GM23248 (cell line): Measurements from ENCODE around the gene FILIP1L. TPM values are rescaled to one million over a fixed set of nuclear protein-coding genes. Genes with fewer than 3 reads are reported as not detected.
A peak's percentile ranks its signal among the peaks of the same experiment; 100 is the strongest.

Experiments used
- DNase-seq: peaks from one replicate; pipeline ENCODE4 v3.0.0-alpha.2; 2015
- H2AFZ ChIP-seq: fragments of 200-600 bp; sonication (generic); 2 replicates; pipeline ENCODE4 v1.6.1; 2016; ENCODE audit warnings: antibody characterized with exemption
- H3F3A ChIP-seq: fragments of 200-600 bp; sonication (generic); 2 replicates; pipeline ENCODE4 v1.6.1; 2016; ENCODE audit warnings: mild to moderate bottlenecking, antibody characterized with exemption, mixed run types; ENCODE audit not compliant: insufficient read depth
- H3K27ac ChIP-seq: fragments of 200-600 bp; sonication (generic); 2 replicates; pipeline ENCODE4 v1.5.1; 2016; ENCODE audit warnings: mild to moderate bottlenecking
- H3K27me3 ChIP-seq: fragments of 200-600 bp; sonication (generic); replicated peaks from 2 replicates; pipeline ENCODE4 v1.6.1; 2016; ENCODE audit warnings: mild to moderate bottlenecking; ENCODE audit not compliant: insufficient read depth
- H3K36me3 ChIP-seq: fragments of 200-600 bp; sonication (generic); 2 replicates; pipeline ENCODE4 v1.6.1; 2016; ENCODE audit warnings: low read depth, mild to moderate bottlenecking
- H3K4me1 ChIP-seq: fragments of 200-600 bp; sonication (generic); 2 replicates; pipeline ENCODE4 v1.6.1; 2016; ENCODE audit warnings: mild to moderate bottlenecking; ENCODE audit not compliant: insufficient read depth
- H3K4me2 ChIP-seq: fragments of 200-600 bp; sonication (generic); one replicate; pipeline ENCODE4 v1.6.1; 2016; ENCODE audit warnings: mild to moderate bottlenecking; ENCODE audit not compliant: unreplicated experiment
- H3K4me3 ChIP-seq: fragments of 200-600 bp; sonication (generic); 2 replicates; pipeline ENCODE4 v1.5.1; 2016; ENCODE audit warnings: mild to moderate bottlenecking
- H3K79me2 ChIP-seq: fragments of 200-600 bp; sonication (generic); 2 replicates; pipeline ENCODE4 v1.6.1; 2016; ENCODE audit warnings: mild to moderate bottlenecking; ENCODE audit not compliant: insufficient read depth
- H3K9ac ChIP-seq: fragments of 200-600 bp; sonication (generic); 2 replicates; pipeline ENCODE4 v1.6.1; 2016; ENCODE audit warnings: mild to moderate bottlenecking
- H3K9me2 ChIP-seq: fragments of 200-600 bp; sonication (generic); 2 replicates; pipeline ENCODE4 v1.6.1; 2016; ENCODE audit warnings: mixed run types, mild to moderate bottlenecking, moderate library complexity; ENCODE audit not compliant: insufficient read depth
- H3K9me3 ChIP-seq: fragments of 200-600 bp; sonication (generic); one replicate; pipeline ENCODE4 v1.6.1; 2017; ENCODE audit warnings: low read depth
- H4K20me1 ChIP-seq: fragments of 200-600 bp; sonication (generic); 2 replicates; pipeline ENCODE4 v1.6.0; 2016; ENCODE audit not compliant: insufficient read depth
- EZH2 ChIP-seq: fragments of 200-600 bp; sonication (generic); IDR thresholded peaks from 2 replicates; pipeline ENCODE4 v1.6.1; 2018; ENCODE audit warnings: antibody characterized with exemption, mild to moderate bottlenecking; ENCODE audit not compliant: insufficient read depth, poor library complexity, severe bottlenecking
- EZH2phosphoT487 ChIP-seq: fragments of 200-600 bp; sonication (generic); IDR thresholded peaks from 2 replicates; pipeline ENCODE4 v1.6.1; 2018; ENCODE audit warnings: antibody characterized with exemption, moderate library complexity, mild to moderate bottlenecking, low read depth; ENCODE audit not compliant: insufficient read depth
- WGBS, 2 experiments: methylation state at CpG; one replicate each; pipeline ENCODE4 v1.1.6; 2015 to 2017; ENCODE audit warnings: low lambda C conversion rate in 2 of 2, low coverage in 1 of 2; ENCODE audit errors: missing lambda C conversion rate in 2 of 2; 5-methylcytosine and 5-hydroxymethylcytosine counted together
- in situ Hi-C: fragments of 300-500 bp; cut with MboI; formaldehyde crosslinking; loops from 2 replicates; pipeline ENCODE4 v1.15.0; 2020
- polyA plus RNA-seq: library from polyadenylated mRNA; unstranded; fragments of >200 nt; fragmentation: Nextera tagmentation; extraction: Ambion mirVana; gene quantifications from 2 replicates; pipeline ENCODE4 v1.2.1, GENCODE V29; 2016
- total RNA-seq: library from RNA; depleted of rRNA; stranded (reverse); fragments of >200 nt; shearing (Covaris generic); gene quantifications from 2 replicates; pipeline ENCODE4 v1.2.3, GENCODE V29; 2014

Gene FILIP1L
- total and polyA plus RNA-seq, 2 experiments from 2014 or later: 45.0 to 66.3 TPM

GRCh38 chr3:99809565-99809964, 304.7 kb downstream of the FILIP1L start:
- no peaks in the 10 kb centered on the region for H4K20me1 ChIP-seq
- no peaks in the 10 kb centered on the region for H3K9me2 ChIP-seq
- no peaks in the 10 kb centered on the region for H3K27me3 ChIP-seq
- no peaks in the 10 kb centered on the region for H3K36me3 ChIP-seq
- 49 to 52% methylated on average over 2 of the region's 2 CpGs for WGBS, 2 experiments
- H3K4me2 ChIP-seq: no peak overlapping the region
- in situ Hi-C loops: no loop called here
- H3K9me3 ChIP-seq: no peaks in the 10 kb centered on the region
- 0 out of 2 replicates have a peak, but pooled peaks cover 3% of the 10 kb centered on the region for H3F3A ChIP-seq
- TF ChIP-seq EZH2 (no peak), EZH2phosphoT487 (no peak)
- no peak overlapping the region for H3K27ac ChIP-seq
- H3K4me1 ChIP-seq: no peaks in the 10 kb centered on the region
- H3K9ac ChIP-seq: no peak overlapping the region
- H3K79me2 ChIP-seq: no peaks in the 10 kb centered on the region
- DNase-seq: no peak
- no peak overlapping the region for H2AFZ ChIP-seq
- H3K4me3 ChIP-seq: no peak overlapping the region

- Histone ChIP-seq H3K4me1 (no peaks in the 10 kb centered on the region), H3K79me2 (no peaks in the 10 kb centered on the region), H4K20me1 (no peaks in the 10 kb centered on the region), H3K36me3 (no peaks in the 10 kb centered on the region), H3K4me2 (no peak overlapping the region), H3K9me3 (no peaks in the 10 kb centered on the region), H3K9ac (no peak overlapping the region), H2AFZ (no peak overlapping the region), H3K27me3 (no peaks in the 10 kb centered on the region), H3F3A (0 out of 2 replicates have a peak, but pooled peaks cover 3% of the 10 kb centered on the region), H3K27ac (no peak overlapping the region), H3K4me3 (no peak overlapping the region), H3K9me2 (no peaks in the 10 kb centered on the region)
- in situ Hi-C loops: no loop called here
- WGBS, 2 experiments: 48 to 54% methylated on average over 4 of the region's 4 CpGs
- no peak for TF ChIP-seq EZH2phosphoT487
- peak; percentile 80 for DNase-seq
Observed at GRCh38 chr3:99808163-99808794, 306.0 kb downstream of the FILIP1L start.

GRCh38 chr3:99805160-99805559, 309.1 kb downstream of the FILIP1L start:
- in situ Hi-C loops: no loop called here
- H3K9me2 ChIP-seq: no peaks in the 10 kb centered on the region
- no peaks in the 10 kb centered on the region for H3K27me3 ChIP-seq
- H3K9ac ChIP-seq: no peak overlapping the region
- 0 out of 2 replicates have a peak, but pooled peaks cover 3% of the 10 kb centered on the region for H3F3A ChIP-seq
- DNase-seq: no peak
- WGBS, 2 experiments: 54 to 59% methylated on average over 2 of the region's 2 CpGs
- H4K20me1 ChIP-seq: no peaks in the 10 kb centered on the region
- no peaks in the 10 kb centered on the region for H3K36me3 ChIP-seq
- H3K4me2 ChIP-seq: no peak overlapping the region
- H3K4me1 ChIP-seq: no peaks in the 10 kb centered on the region
- no peaks in the 10 kb centered on the region for H3K79me2 ChIP-seq
- H3K27ac ChIP-seq: no peak overlapping the region
- no peak overlapping the region for H3K4me3 ChIP-seq
- no peak for TF ChIP-seq EZH2phosphoT487
- H3K9me3 ChIP-seq: no peaks in the 10 kb centered on the region
- H2AFZ ChIP-seq: no peak overlapping the region

- H3K9me3 ChIP-seq: no peaks in the 10 kb centered on the region
- no peak overlapping the region for H2AFZ ChIP-seq
- no peaks in the 10 kb centered on the region for H3K4me1 ChIP-seq
- H3K36me3 ChIP-seq: no peaks in the 10 kb centered on the region
- 0 out of 2 replicates have a peak, but pooled peaks cover 3% of the 10 kb centered on the region for H3F3A ChIP-seq
- in situ Hi-C loops: no loop called here
- H3K27me3 ChIP-seq: no peaks in the 10 kb centered on the region
- no peak overlapping the region for H3K27ac ChIP-seq
- no peak overlapping the region for H3K4me2 ChIP-seq
- H4K20me1 ChIP-seq: no peaks in the 10 kb centered on the region
- TF ChIP-seq EZH2 (no peak), EZH2phosphoT487 (no peak)
- H3K9ac ChIP-seq: no peak overlapping the region
- H3K4me3 ChIP-seq: no peak overlapping the region
- no peaks in the 10 kb centered on the region for H3K9me2 ChIP-seq
- DNase-seq: no peak
- 9 to 17% methylated on average over 1 of the region's 1 CpG for WGBS, 2 experiments
- H3K79me2 ChIP-seq: no peaks in the 10 kb centered on the region
Observed at GRCh38 chr3:99803297-99803696, 311.0 kb downstream of the FILIP1L start.

GRCh38 chr3:99799422-99799821, 314.9 kb downstream of the FILIP1L start:
- in situ Hi-C loops: no loop called here

More at GRCh38 chr3:99799422-99799821, 314.9 kb downstream of the FILIP1L start:
- Histone ChIP-seq H3K9ac (no peak overlapping the region), H3K9me3 (no peaks in the 10 kb centered on the region), H3F3A (no peaks in the 10 kb centered on the region), H4K20me1 (no peaks in the 10 kb centered on the region), H2AFZ (no peak overlapping the region), H3K4me1 (no peaks in the 10 kb centered on the region), H3K36me3 (no peaks in the 10 kb centered on the region), H3K9me2 (no peaks in the 10 kb centered on the region), H3K27me3 (no peaks in the 10 kb centered on the region), H3K79me2 (no peaks in the 10 kb centered on the region), H3K4me2 (no peak overlapping the region), H3K4me3 (no peak overlapping the region), H3K27ac (no peak overlapping the region)
- TF ChIP-seq EZH2phosphoT487: no peak
- TF ChIP-seq EZH2: no peak
- no peak for DNase-seq
- 81 to 87% methylated on average over 4 of the region's 4 CpGs for WGBS, 2 experiments
